Measurements from ENCODE around the gene TRAF2.
A peak's percentile ranks its signal among the peaks of the same experiment; 100 is the strongest.

Gene TRAF2

GRCh38 chr9:136846376-136847087 is 39.8 kb upstream of the TRAF2 start:
- no peak for DNase-seq

GRCh38 chr9:136847088-136847825 is 39.1 kb upstream of the TRAF2 start:
- DNase-seq: peak in 1 of 51 donors; percentile 21

- peak in 5 of 51 donors; percentile 14 to 34 (median 31) for DNase-seq
Measured at GRCh38 chr9:136847826-136848392, 38.4 kb upstream of the TRAF2 start.

DNA sequence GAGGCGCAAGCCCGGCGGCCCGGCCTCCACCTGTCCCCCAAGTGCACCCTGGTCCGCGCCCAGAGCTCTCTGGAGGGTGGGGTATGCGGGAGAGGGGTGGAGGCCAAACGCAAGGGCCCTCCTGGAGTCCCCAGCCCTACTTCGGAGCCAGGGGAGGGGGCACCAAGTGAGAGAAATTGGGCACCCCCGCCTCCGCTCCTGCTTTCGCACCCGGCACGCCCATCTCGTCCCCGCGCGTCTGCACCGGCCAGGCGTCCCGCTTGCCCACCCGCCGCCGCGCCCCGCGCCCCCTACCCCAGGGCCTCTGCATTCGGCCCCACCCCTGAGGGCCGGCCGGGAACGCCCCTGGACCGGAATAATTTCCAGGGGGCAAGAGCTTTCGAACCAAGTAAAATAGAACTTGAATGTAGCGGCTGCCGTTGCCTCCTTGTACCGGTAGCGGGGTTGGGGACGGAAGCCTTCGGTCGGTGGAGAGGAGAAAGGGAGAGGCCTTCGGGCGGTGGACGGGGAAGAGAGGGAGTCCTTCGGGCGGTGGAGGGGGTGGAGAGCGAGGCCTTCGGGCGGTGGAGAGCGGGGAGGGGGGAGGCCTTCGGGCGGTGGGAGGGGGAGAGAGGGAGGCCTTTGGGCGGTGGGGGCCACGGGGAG is 37.8 kb upstream of the TRAF2 start:
- peak in 6 of 51 donors; percentile 44 to 79 (median 64) for DNase-seq

- DNase-seq: peak; percentile 90 to 99 (median 97)
Measured at GRCh38 chr9:136849038-136849959, 37.0 kb upstream of the TRAF2 start, which contains the start of gene PHPT1. PHPT1 (plus strand) TSS chr9:136849409; CDS start chr9:136849431, 22 bp downstream.

GRCh38 chr9:136849960-136850865 is 36.1 kb upstream of the TRAF2 start:
- DNase-seq: peak in 1 of 51 donors; percentile 66

- DNase-seq: no peak
Measured at GRCh38 chr9:136850866-136851775, 35.2 kb upstream of the TRAF2 start.

DNA sequence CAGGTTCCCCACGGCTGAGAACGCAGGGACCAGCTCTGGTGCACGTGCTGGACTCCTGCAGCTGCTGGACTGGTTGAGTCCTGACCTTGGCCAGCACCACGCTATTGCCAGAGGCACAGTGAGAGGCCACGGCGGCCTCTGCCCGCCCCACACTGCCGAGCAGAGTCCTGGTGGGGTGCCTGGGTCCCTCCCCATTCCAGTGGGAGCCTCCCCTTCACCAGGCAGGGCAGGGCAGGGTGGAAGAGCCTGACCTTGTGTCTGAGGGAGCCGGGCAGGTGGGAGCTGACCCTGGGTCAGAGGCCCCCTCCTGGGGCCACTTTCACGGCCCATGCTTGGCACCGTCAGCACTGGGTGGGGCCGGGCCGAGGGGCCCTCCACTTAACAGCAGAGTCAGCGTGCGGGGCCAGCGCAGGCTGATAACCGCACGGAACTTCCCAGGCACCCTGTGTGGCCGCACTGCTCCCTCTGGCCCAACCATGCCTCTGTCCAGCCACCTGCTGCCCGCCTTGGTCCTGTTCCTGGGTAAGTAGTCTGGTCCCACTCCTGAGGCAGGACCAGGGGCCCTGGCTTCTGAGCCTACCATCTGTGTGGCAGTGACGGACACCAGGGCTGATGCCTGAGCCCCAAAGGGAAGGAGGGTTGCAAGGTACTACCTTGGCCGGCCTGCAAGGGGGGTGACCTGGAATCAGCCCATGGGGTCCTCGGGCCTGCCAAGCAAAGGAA is 34.2 kb upstream of the TRAF2 start, which contains the start of gene MAMDC4:
Gene MAMDC4, plus strand, starts transcription at position 406 of the 723 bp plus-strand sequence. Its CDS starts 71 bp downstream, at position 477.
- DNase-seq: no peak

DNA sequence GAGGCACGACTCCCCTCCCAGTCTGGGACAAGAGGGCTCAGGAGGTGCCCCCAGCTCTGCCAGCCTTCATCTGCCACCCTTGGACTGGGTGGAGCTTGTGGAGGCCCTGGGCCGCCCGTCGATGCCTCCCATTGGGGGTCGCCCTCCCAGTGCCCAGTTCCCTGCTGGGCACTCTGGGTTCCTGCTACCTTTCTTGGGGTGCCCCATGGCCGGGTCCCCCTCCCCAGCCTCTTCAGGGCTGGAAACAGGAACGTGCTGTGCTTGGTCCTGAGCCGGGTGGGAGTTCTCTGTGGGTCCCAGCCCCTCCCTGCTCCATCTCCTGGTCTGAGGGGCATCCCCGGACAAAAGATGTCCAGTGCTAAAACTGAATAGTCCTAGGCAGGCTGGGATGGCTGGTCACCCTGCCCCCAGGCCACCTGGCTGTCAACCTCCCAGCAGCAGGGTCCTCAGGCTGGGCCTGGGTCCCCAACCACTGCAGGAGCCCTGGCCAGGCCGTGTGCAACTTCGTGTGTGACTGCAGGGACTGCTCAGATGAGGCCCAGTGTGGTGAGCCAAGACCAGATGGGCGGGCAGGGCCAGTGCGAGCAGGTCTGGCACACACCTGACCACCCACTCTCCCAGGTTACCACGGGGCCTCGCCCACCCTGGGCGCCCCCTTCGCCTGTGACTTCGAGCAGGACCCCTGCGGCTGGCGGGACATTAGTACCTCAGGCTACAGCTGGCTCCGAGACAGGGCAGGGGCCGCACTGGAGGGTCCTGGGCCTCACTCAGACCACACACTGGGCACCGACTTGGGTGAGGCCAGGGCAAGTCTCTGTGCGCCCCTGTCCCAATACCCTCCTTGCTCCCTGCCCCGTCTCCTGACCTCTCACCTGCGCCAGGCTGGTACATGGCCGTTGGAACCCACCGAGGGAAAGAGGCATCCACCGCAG is 33.4 kb upstream of the TRAF2 start:
- DNase-seq: no peak

DNA sequence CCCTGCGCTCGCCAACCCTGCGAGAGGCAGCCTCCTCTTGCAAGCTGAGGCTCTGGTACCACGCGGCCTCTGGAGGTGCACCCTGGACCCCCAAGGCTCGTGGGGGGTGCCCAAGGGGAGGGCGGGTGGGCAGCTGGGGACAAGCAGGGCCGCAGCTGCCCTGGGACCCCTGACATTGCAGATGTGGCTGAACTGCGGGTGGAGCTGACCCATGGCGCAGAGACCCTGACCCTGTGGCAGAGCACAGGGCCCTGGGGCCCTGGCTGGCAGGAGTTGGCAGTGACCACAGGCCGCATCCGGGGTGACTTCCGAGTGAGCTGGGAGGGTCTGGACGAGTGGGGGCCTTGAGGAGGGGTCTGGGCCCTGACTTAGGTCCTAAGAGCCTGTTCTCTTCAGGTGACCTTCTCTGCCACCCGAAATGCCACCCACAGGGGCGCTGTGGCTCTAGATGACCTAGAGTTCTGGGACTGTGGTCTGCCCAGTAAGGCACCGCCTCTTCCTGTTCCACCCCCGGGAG is 32.7 kb upstream of the TRAF2 start:
- DNase-seq: no peak

DNA sequence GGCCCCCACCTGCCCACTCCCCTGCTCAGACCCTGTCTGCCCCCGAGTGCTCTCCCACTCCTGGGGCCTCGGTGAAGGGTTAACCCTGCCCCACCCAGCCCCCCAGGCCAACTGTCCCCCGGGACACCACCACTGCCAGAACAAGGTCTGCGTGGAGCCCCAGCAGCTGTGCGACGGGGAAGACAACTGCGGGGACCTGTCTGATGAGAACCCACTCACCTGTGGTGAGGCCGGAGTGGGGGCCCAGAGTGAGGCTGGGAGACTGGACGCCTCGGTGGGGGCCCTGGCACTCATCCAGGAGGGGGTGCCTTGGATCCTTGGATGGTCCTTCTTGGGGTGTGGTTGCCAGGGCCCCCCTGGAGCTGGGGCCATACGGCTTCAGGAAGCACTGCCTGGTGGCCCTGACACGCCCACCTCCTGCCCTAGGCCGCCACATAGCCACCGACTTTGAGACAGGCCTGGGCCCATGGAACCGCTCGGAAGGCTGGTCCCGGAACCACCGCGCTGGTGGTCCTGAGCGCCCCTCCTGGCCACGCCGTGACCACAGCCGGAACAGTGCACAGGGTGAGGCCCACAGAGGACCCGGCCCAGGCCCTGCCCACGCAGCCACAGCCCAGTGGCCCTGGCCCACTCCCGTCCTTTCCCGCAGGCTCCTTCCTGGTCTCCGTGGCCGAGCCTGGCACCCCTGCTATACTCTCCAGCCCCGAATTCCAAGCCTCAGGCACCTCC is 32.0 kb upstream of the TRAF2 start:
- no peak for DNase-seq

DNA sequence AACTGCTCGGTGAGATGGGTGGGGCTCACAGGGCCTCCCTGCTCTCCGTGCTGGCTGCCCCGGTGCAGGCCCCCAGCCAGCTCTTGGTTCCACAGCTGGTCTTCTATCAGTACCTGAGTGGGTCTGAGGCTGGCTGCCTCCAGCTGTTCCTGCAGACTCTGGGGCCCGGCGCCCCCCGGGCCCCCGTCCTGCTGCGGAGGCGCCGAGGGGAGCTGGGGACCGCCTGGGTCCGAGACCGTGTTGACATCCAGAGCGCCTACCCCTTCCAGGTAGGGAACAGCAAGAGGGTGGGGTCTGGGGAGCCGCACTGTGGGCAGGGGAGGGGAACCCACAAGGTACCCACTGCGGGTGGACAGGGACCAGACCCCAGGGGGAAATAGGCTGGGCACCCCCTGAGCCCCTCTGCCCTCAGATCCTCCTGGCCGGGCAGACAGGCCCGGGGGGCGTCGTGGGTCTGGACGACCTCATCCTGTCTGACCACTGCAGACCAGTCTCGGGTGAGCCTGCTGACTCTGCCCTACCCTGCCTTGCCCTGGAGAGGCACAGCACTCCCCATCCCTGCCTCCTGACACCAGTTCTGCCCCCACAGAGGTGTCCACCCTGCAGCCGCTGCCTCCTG is 31.4 kb upstream of the TRAF2 start:
- DNase-seq: no peak

GRCh38 chr9:136855461-136856078 is 30.7 kb upstream of the TRAF2 start:
- no peak for DNase-seq

GRCh38 chr9:136856079-136856476 is 30.2 kb upstream of the TRAF2 start:
- no peak for DNase-seq

Data from hypothalamus (tissue), 51 donors.